HEK293T (cell line): ENCODE data around the gene SINHCAF.

ENCODE experiments used
- BHLHE40 ChIP-seq: fragments of 450-650 bp; IDR thresholded peaks from 2 replicates; pipeline ENCODE4 v1.6.1; 2016; ENCODE audit warnings: mild to moderate bottlenecking, moderate library complexity, borderline replicate concordance
- FOXA1 ChIP-seq: fragments of 450-650 bp; IDR thresholded peaks from 2 replicates; pipeline ENCODE4 v1.6.1; 2016; ENCODE audit warnings: mild to moderate bottlenecking
- FOXK2 ChIP-seq: fragments of 450-650 bp; IDR thresholded peaks from 2 replicates; pipeline ENCODE4 v1.6.1; 2016; ENCODE audit warnings: mild to moderate bottlenecking
- FOXM1 ChIP-seq: fragments of 450-650 bp; IDR thresholded peaks from 2 replicates; pipeline ENCODE4 v1.6.1; 2017; ENCODE audit warnings: mild to moderate bottlenecking, borderline replicate concordance
- L3MBTL2 ChIP-seq: fragments of 450-650 bp; conservative IDR thresholded peaks from 2 replicates; pipeline ENCODE4 v1.6.1; 2016; ENCODE audit warnings: mild to moderate bottlenecking
- LEF1 ChIP-seq: fragments of 450-650 bp; IDR thresholded peaks from 2 replicates; pipeline ENCODE4 v1.6.1; 2017; ENCODE audit warnings: mild to moderate bottlenecking, borderline replicate concordance
- NFRKB ChIP-seq: fragments of 450-650 bp; IDR thresholded peaks from 2 replicates; pipeline ENCODE4 v1.6.1; 2016; ENCODE audit warnings: mild to moderate bottlenecking, moderate library complexity
- PKNOX1 ChIP-seq: fragments of 450-650 bp; IDR thresholded peaks from 2 replicates; pipeline ENCODE4 v1.6.1; 2016
- SP1 ChIP-seq: fragments of 450-650 bp; IDR thresholded peaks from 2 replicates; pipeline ENCODE4 v1.6.1; 2017
- SUZ12 ChIP-seq: fragments of 450-650 bp; IDR thresholded peaks from 2 replicates; pipeline ENCODE4 v1.6.1; 2016; ENCODE audit warnings: mild to moderate bottlenecking
- TARDBP ChIP-seq: fragments of 450-650 bp; IDR thresholded peaks from 2 replicates; pipeline ENCODE4 v1.6.1; 2016

GRCh38 chr12:31315044-31315715 lies 10.8 kb downstream of the SINHCAF start:
- TF ChIP-seq FOXM1, result no peak
- no peak for TF ChIP-seq LEF1
- no peak for TF ChIP-seq FOXA1
- TF ChIP-seq SUZ12, result no peak
- no peak for TF ChIP-seq PKNOX1
- no peak for TF ChIP-seq BHLHE40
- no peak for TF ChIP-seq L3MBTL2
- TF ChIP-seq SP1, result no peak
- no peak for TF ChIP-seq TARDBP
- TF ChIP-seq FOXK2, result no peak
- no peak for TF ChIP-seq NFRKB
